Pulmonary artery endothelial cell (primary cell): ENCODE measurements around the gene FOXP1. TPM values are rescaled to one million over a fixed set of nuclear protein-coding genes. Genes with fewer than 3 reads are reported as not detected.
"Not testable (repeated sequence)": the region's sequence is repeated elsewhere in the genome, so short reads cannot be mapped to it uniquely, and the experiment has no call there.

Experiments used
- DNase-seq: peaks from one replicate; pipeline ENCODE4 v3.0.0-alpha.2; 2011; ENCODE audit warnings: low read depth, low spot score
- total RNA-seq: library from RNA; depleted of rRNA; stranded (reverse); fragments of >200 nt; gene quantifications from 2 replicates; pipeline ENCODE4 v1.2.3, GENCODE V29; 2014

Gene FOXP1
- total RNA-seq, 1 donor from 2014 or later: 48.2 TPM

DNA sequence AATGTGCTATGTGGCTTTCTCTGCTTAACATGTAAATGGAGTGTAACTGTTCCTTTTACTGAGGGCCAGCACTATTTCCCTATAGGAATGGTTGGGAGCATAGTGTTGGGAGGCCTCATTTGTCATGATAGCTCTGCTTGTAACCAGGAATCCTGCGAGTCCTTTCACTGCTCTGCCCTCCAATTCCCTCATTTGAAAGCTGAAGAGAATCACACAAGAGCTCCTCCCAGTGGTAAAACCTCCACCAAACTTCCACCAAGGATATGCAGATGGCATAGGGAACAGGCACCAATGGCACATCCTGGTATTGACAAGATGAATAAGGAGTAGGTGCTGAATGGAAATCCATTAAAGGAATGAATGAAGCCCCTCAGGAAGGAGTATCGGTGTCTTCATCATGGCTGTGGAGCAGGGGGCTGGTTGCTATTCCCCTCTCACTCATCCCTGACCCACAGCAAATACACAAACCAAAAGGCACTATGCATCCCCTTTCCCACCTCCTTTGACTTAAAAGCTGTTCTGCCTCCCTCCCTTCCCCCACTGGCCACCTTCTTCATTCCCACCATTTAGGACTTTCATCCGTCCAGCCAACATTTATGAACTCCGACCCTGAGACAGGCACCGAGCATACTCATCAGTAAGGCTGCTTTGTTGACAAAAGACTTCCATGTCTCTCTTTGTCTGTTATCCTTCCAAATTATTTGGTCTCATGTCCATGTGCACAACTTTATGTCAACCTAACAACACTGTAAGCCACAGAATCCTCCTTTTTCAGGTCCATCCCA is 560.8 kb downstream of the FOXP1 start:
- DNase-seq: no peak

DNA sequence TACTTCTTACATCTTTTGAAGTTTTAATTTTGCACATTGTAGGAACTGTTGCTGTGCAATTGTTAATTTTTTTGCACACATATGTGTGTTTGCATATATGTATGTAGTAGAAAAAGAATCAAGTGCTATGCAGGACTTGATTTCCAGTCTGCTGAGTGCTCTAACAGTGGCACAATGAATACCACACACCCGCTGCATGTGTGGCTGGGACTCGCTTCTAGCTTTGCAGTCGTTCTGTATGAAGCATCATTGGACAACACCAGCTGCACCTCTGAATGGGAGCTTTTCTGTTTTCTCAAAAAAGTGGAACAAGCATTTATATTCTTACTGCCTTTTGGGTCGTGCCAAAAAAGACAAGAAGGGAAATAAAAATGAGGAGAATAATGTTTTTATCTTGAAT is 564.7 kb downstream of the FOXP1 start:
- no peak for DNase-seq

GRCh38 chr3:71016178-71016845 is 567.2 kb downstream of the FOXP1 start:
- no peak for DNase-seq

DNA sequence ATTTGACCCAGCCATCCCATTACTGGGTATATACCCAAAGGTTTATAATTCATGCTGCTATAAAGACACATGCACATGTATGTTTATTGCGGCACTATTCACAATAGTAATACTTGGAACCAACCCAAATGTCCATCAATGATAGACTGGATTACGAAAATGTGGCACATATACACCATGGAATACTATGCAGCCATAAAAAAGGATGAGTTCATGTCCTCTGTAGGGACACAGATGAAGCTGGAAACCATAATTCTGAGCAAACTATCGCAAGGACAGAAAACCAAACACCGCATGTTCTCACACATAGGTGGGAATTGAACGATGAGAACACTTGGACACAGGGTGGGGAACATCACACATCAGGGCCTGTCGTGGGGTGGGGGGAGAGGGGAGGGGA is 568.9 kb downstream of the FOXP1 start:
- DNase-seq: not testable (repeated sequence)

GRCh38 chr3:71012971-71013370 is 570.6 kb downstream of the FOXP1 start:
- no peak for DNase-seq

- no peak for DNase-seq
These were observed 571.8 kb downstream of the FOXP1 start for GRCh38 chr3:71011565-71012287.

- no peak for DNase-seq
These were observed 572.6 kb downstream of the FOXP1 start for GRCh38 chr3:71010726-71011455.

DNA sequence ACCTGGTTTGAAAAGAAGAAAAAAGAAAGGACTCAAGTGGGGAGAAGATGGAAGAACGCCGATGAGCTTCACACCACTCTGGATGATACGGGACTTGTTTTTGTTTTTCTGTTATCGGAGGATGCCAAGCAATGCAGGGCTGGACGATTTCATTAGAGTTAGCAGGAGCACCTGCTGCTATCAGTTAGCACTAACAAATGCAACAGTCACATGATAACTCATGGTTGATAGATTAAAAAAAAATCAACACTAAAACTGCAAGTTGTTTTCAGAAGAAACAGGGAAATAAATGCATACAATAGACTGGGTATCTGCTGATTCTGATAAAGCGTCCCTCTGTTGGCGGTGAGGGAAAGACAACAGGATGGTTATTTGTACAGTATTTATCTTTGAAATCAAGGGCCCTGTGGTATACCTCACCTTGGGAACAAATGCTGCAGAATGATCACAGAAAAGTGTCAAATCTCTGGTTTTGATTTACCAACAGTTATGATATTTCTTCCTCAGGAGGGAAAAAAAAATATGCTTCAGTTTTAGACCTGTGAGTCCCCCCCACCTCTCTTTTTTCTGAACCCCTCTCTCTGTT is 575.1 kb downstream of the FOXP1 start:
- DNase-seq: no peak

GRCh38 chr3:71006810-71007785 is 576.4 kb downstream of the FOXP1 start:
- no peak for DNase-seq

GRCh38 chr3:71005702-71006321 is 577.7 kb downstream of the FOXP1 start:
- peak; percentile 51 for DNase-seq

- DNase-seq: no peak
These were observed 580.0 kb downstream of the FOXP1 start for GRCh38 chr3:71003511-71003910.

- DNase-seq: no peak
These were observed 581.2 kb downstream of the FOXP1 start for GRCh38 chr3:71002298-71002697.

- DNase-seq: no peak
These were observed 582.2 kb downstream of the FOXP1 start for GRCh38 chr3:71001303-71001830.

- no peak for DNase-seq
These were observed 583.0 kb downstream of the FOXP1 start for GRCh38 chr3:71000483-71000882.

GRCh38 chr3:70999730-71000129 is 583.8 kb downstream of the FOXP1 start:
- DNase-seq: no peak

- DNase-seq: no peak
These were observed 587.4 kb downstream of the FOXP1 start for GRCh38 chr3:70996082-70996481.

- DNase-seq: no peak
These were observed 588.9 kb downstream of the FOXP1 start for GRCh38 chr3:70994644-70995043.

- DNase-seq: no peak
These were observed 590.8 kb downstream of the FOXP1 start for GRCh38 chr3:70992562-70993204.

GRCh38 chr3:70992131-70992530 is 591.4 kb downstream of the FOXP1 start:
- no peak for DNase-seq
